ENCODE data around the gene SLC22A6. TPM values are rescaled to one million over a fixed set of nuclear protein-coding genes. Genes with fewer than 3 reads are reported as not detected.
"Not testable (repeated sequence)": the region's sequence is repeated elsewhere in the genome, so short reads cannot be mapped to it uniquely, and the experiment has no call there.

The SLC22A6 gene
- total RNA-seq, 1 experiment from 2014 or later: not detected

DNA sequence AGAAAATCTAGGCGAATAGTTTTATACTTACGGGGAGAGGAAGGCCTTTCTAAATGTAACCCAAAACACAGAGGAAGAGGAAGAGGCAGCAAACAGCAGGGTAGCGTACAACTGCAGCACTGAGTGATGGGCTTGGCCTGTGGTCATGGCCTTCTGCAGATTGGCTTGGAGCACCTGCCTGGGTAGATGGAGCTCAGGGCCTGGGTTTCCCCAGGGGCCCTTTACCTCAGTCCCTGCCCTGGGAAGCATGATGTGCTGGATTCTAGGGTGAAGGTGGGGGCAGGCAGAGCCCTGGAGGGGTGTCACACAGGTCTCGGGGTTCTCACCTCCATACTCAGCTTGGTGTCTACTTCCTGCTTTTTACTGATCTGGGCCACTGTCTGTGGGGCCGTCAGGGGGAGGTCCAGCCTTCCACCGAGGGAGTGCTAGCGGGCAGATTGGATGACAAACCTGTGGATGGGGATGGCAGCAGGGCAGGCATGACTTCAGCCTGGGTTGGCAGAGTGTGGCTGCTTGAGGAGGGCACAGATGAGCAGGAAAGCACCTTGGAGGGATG is 35.9 kb downstream of the SLC22A6 start:
- in situ Hi-C loops (cut with HindIII; ENCODE audit: low pct_unique_long_range_greater_than_20kb, low sequenced_read_pairs): no loop called here
- DNase-seq (ENCODE audit: low read depth): no peak

DNA sequence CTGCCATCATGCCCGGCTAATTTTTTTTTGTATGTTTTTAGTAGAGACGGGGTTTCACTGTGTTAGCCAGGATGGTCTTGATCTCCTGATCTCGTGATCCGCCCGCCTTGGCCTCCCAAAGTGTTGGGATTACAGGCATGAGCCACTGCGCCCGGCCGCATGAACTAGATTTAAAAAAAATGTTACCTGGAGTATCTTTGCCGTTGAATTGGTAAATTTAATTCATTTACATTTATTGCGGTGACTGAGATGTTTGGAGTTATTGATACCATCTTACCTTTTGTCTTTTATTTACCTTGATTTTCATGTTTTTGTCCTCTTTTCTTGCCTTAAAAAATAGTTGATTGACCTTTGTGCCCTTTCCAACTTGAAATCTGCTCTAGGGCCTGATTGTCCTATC is 39.2 kb downstream of the SLC22A6 start:
- in situ Hi-C loops (cut with HindIII; ENCODE audit: low pct_unique_long_range_greater_than_20kb, low sequenced_read_pairs); DNase-seq (ENCODE audit: low read depth): not testable (repeated sequence)

DNA sequence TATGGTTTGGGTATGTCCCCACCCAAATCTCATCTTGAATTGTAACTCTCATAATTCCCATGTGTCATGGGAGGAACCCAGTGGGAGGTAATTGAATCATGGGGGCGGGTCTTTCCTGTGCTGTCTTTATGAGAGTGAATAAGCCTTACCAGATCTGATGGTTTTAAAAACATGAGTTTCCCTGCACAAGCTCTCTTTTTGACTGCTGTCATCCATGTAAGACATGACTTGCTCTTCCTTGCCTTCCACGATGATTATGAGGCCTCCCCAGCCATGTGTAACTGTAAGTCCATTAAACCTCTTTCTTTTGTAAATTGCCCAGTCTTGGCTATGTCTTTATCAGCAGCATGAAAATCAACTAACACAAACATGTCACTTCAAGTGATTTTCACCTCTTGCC is 47.2 kb downstream of the SLC22A6 start:
- in situ Hi-C loops (cut with HindIII; ENCODE audit: low pct_unique_long_range_greater_than_20kb, low sequenced_read_pairs); DNase-seq (ENCODE audit: low read depth): not testable (repeated sequence)

DNA sequence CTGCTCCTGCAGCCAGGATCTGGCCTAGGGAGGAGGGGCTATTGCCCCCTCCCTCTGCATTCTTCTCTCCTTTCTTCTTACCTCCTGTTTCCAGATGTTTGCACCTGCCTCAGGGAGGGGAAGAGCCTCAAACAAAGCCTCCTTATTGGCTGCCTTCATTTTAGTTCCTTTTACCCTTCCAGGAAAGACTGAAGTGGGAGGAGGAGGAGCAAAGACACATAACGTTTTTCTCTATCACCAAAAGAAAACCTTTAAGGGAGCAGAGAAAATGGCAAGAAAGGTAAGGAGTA is 50.3 kb downstream of the SLC22A6 start:
- in situ Hi-C loops (cut with HindIII; ENCODE audit: low pct_unique_long_range_greater_than_20kb, low sequenced_read_pairs): no loop called here
- no peak for DNase-seq (ENCODE audit: low read depth)

DNA sequence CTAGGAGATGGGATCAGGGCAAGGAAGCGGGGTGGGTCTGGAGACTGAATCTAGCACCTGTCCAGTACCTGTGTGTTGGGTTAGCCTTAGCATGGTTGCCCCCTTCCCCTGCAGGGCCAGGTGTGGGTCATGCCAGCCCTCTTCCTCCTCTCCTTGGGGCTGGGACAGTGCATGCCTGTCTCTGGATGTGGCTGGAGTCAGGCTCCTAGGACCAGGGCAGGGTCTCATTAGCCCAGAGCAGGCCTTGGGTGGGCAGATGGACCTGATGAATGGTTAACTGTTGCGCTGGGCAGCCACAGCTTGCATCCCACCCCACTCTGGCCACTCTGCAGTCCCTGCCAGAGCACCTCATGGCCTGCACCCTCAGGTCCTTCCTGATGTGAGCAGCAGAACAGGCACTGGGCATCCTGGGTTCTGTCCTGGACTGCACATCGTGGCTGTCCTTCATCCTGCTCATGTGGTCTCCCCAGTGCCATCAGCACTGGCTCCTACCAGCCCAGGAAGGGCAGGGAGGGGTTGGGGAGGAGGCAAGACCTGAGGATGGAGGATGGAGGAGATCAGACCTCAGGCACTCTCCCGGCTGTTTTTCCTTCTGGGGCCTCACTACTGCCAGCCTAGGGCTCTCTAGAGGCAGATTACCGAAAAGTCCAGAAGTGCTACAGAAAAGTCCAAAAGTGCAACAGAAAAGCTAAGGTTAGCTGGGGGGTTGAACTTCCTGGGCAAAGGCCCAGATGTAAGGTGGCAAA is 50.8 kb downstream of the SLC22A6 start:
- in situ Hi-C loops (cut with HindIII; ENCODE audit: low pct_unique_long_range_greater_than_20kb, low sequenced_read_pairs): no loop called here
- no peak for DNase-seq (ENCODE audit: low read depth)

DNA sequence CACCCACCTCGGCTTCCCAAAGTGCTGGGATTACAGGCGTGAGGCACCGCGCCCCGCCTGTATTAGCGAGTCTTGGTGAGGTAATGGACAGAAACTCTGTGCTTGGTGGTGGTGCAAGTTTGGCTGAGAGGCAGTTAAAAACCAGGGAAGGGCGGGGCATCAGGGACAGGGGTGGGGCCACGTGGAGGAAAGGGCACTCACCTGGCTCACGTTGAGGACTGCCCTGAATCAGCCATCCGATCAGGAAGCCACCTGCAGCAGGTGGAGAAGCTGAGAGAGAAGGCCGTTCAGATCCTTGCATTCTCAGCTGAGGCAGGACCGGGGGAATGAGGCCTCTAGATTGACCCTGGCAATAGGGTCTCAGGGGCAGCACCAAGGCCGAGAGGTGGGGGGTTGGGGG is 51.5 kb downstream of the SLC22A6 start:
- in situ Hi-C loops (cut with HindIII; ENCODE audit: low pct_unique_long_range_greater_than_20kb, low sequenced_read_pairs): no loop called here
- DNase-seq (ENCODE audit: low read depth): no peak

DNA sequence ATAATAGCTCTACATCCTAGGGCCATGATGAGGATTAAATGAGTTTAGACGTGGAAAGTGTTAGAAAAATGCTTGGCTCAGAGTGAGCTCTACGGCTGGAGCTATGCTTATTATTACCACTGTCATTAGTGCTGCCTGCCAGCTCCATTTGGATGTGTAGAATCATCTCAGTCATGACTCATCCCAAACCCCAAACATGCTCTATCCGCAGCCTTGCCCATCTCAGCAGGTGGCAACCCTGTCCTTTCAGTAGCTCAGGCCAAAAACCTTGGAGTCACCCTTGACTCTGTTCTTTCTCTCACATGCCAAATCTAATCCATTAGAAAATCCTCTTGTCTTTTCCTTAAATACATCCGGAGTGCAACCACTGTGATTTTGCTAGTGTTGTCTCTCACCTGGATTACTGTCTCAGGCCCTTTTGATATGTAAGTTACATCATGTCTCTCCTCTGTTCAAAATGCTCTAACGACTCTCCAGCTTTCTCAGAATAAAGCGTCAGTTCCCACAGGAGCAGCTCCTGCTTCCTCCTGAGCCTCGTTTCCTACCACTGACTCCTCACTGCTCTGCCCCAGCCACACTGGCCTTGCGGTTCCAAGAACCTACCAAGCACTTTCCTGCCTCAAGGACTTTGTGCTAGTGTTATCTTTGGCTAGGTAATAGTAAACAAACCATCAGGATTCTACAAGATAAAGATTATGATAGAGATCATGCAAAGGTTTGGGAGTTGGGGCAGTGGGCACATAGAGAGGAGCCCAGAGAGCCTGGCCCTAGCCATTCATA is 53.1 kb downstream of the SLC22A6 start:
- in situ Hi-C loops (cut with HindIII; ENCODE audit: low pct_unique_long_range_greater_than_20kb, low sequenced_read_pairs): no loop called here
- no peak for DNase-seq (ENCODE audit: low read depth)

DNA sequence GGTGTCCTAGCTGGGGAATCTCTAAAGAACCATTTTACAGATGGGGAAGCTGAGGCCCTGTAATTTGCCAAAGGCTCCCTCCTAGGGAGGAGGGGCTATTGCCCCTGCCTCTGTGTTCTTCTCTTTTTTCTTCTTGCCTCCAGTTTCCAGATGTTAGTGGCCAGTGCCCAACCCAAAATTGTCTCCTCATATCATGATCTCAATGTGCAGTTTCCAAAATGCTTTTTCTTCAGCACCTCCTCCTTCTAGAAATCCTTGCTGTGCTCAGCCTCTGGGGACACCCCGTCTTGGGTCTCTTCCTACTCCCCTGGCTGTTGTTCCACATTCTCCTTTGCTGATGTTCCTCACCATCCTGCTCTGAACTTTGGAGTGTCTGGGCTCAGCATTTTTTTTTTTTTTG is 54.1 kb downstream of the SLC22A6 start:
- in situ Hi-C loops (cut with HindIII; ENCODE audit: low pct_unique_long_range_greater_than_20kb, low sequenced_read_pairs): no loop called here
- no peak for DNase-seq (ENCODE audit: low read depth)

DNA sequence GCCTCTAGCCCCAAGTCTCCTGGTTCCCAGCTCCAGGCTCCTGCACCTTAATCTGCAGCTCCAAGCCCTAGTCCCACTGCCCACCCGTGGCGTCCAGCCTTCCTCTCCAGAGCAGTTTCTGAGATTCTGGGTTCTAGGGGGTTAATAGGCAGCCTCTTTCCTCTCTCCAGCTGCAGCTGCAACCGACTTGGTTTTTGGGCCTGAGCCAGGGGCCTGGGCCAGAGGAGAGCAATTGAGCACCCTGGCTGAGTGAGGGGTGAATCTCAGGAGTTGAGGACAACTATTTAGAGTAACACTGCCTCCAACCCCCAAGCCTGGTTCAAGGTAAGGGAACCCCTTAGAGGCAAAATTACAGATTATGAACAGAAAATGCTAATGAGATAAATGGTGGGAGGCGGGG is 54.6 kb downstream of the SLC22A6 start:
- in situ Hi-C loops (cut with HindIII; ENCODE audit: low pct_unique_long_range_greater_than_20kb, low sequenced_read_pairs): no loop called here
- DNase-seq (ENCODE audit: low read depth): no peak

DNA sequence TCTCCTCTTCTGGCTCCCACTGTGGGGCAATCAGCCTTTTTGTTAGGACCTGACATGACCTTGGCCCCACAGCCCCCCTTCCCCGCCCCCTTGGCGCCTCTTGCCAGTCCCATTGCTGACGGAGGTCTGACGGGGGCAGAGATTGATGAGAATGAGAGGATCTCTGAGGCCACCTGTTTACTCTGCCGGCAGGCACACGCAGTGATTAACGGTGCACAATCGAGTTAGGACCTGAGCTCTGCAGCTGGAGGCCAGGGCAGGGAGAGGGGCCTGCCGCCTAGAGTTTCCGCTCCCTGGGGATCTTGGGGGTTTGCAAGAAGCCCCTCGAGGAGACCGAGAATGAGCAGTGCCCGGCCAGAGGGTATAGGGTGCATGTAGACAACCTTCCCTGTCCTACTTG is 56.8 kb downstream of the SLC22A6 start:
- in situ Hi-C loops (cut with HindIII; ENCODE audit: low pct_unique_long_range_greater_than_20kb, low sequenced_read_pairs): no loop called here
- no peak for DNase-seq (ENCODE audit: low read depth)

DNA sequence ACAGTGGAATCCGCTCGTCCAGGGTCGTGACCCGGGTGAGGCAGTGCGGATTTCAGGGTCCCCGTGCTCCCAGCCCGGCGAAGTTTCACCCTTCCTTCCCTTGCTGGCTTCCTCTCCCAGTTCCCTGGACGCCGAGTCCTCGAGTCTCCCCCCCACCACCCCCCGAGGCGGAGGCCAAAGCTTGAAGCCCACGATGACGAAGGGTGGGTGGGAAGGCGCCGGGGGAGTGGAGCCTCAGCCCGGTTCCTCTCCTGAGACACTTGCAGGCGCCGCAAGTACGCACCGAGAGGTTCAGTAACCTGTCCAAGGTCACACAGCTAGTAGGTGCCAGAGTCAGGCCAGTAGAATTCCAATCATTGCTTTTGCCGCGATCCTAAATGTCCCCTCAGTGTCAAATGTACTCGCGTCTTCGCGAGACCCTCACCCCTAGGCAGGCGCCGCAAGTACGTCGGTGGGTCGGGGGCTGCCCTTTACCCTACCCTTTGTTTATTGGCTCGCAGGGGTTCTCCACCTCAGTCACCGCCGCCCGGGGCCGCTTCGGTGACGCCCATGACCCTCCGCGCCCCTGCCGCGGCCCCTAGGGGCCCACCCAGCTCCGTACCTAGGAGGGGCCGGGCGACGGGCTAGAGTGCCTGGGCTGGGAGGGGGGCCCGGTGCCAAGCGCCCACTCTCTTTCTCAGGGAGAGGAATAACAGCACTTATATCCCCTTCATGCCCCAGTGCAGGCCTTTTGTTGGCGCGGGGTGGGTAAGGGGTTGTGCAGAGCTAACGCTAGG is 57.9 kb downstream of the SLC22A6 start:
- in situ Hi-C loops (cut with HindIII; ENCODE audit: low pct_unique_long_range_greater_than_20kb, low sequenced_read_pairs): no loop called here
- no peak for DNase-seq (ENCODE audit: low read depth)

Other genes with a start within 250 kb of the SLC22A6 start
- gene ZBTB3, start 230.8 kb downstream of the SLC22A6 start, total RNA-seq (2014; rRNA removed; shearing (Covaris generic); ENCODE audit: low replicate concordance): 4.6 and 14.9 TPM in 2 replicates
- gene POLR2G, start 223.4 kb downstream of the SLC22A6 start, total RNA-seq (2014; rRNA removed; shearing (Covaris generic); ENCODE audit: low replicate concordance): 75.4 and 80.0 TPM in 2 replicates
- gene TAF6L, start 213.6 kb downstream of the SLC22A6 start, total RNA-seq (2014; rRNA removed; shearing (Covaris generic); ENCODE audit: low replicate concordance): 12.9 and 14.6 TPM in 2 replicates
- 14.9 and 33.8 TPM in 2 replicates for gene TMEM179B, start 197.6 kb downstream of the SLC22A6 start, total RNA-seq (2014; rRNA removed; shearing (Covaris generic); ENCODE audit: low replicate concordance)
- gene TMEM223, start 193.0 kb downstream of the SLC22A6 start, total RNA-seq (2014; rRNA removed; shearing (Covaris generic); ENCODE audit: low replicate concordance): 42.0 and 58.7 TPM in 2 replicates
- 1.5 and 6.3 TPM in 2 replicates for gene NXF1, start 179.5 kb downstream of the SLC22A6 start, total RNA-seq (2014; rRNA removed; shearing (Covaris generic); ENCODE audit: low replicate concordance)
- 29.6 and 39.5 TPM in 2 replicates for gene STX5, start 152.9 kb downstream of the SLC22A6 start, total RNA-seq (2014; rRNA removed; shearing (Covaris generic); ENCODE audit: low replicate concordance)
- not detected in 2 replicates for gene TEX54, start 152.1 kb downstream of the SLC22A6 start, total RNA-seq (2014; rRNA removed; shearing (Covaris generic); ENCODE audit: low replicate concordance)
- 82.0 and 102 TPM in 2 replicates for gene WDR74, start 145.4 kb downstream of the SLC22A6 start, total RNA-seq (2014; rRNA removed; shearing (Covaris generic); ENCODE audit: low replicate concordance)
- 623 and 653 TPM in 2 replicates for gene SLC3A2, start 104.1 kb downstream of the SLC22A6 start, total RNA-seq (2014; rRNA removed; shearing (Covaris generic); ENCODE audit: low replicate concordance)
- not detected in 2 replicates for gene CHRM1, start 63.6 kb downstream of the SLC22A6 start, total RNA-seq (2014; rRNA removed; shearing (Covaris generic); ENCODE audit: low replicate concordance)
- gene SLC22A8, start 30.9 kb upstream of the SLC22A6 start, total RNA-seq (2014; rRNA removed; shearing (Covaris generic); ENCODE audit: low replicate concordance): not detected in 2 replicates
- gene SLC22A24, start 159.3 kb upstream of the SLC22A6 start, total RNA-seq (2014; rRNA removed; shearing (Covaris generic); ENCODE audit: low replicate concordance): not detected in 2 replicates

Data from Caki2 (cell line).